ENCODE measurements around the gene UTRN. TPM values are rescaled to one million over a fixed set of nuclear protein-coding genes. Genes with fewer than 3 reads are reported as not detected.
A peak's percentile ranks its signal among the peaks of the same experiment; 100 is the strongest.

Gene UTRN
- total RNA-seq, 2 donors from 2014 or later = 174 to 219 TPM

GRCh38 chr6:144266091-144266649 is 19.0 kb upstream of the UTRN start:
- DNase-seq (ENCODE audit: low spot score) (no peak), ATAC-seq (no peak)
- H3K4me3 Mint-ChIP-seq = no peak overlapping the region
- peaks cover 2 to 4% of the 10 kb centered on the region in 2 donors for H3K4me1 Mint-ChIP-seq (ENCODE audit: low read depth in 2 of 2)
- no peak overlapping the region for H3K27ac Mint-ChIP-seq
- H3K27me3 Mint-ChIP-seq = no peaks in the 10 kb centered on the region
- H3K36me3 Mint-ChIP-seq = no peaks in the 10 kb centered on the region
- no peaks in the 10 kb centered on the region for H3K9me3 Mint-ChIP-seq

DNA sequence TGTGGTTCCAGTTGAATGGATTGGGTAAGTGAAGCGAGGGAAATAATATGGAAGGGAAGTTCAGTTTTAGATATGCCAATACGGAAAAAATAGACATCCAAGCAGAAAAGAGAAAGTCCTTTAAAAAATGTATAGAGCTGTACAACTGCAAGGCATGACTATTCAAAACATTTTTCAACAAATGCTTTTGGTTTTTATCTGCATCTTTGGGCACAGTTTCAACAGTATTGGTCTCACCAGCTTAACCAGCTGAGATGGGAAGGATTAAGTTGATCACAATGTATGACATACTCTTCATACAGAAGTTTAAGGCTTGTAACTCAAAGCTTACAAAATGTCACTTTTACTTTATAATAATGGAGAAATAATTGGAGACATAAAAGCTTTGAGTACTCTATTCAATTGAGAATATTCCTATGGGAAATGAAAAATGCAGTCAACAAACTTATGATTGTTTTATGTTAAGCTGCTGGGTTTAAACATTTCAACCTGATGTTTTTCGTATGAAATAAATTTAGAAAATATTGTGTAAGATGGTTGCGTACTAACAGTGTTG is 16.3 kb upstream of the UTRN start:
- DNase-seq (ENCODE audit: low spot score) (no peak), ATAC-seq (no peak)
- Mint-ChIP-seq H3K27ac (no peak overlapping the region), H3K4me3 (no peak overlapping the region), H3K4me1 (ENCODE audit: low read depth in 2 of 2) (no peaks in the 10 kb centered on the region), H3K36me3 (no peaks in the 10 kb centered on the region), H3K9me3 (no peaks in the 10 kb centered on the region), H3K27me3 (no peaks in the 10 kb centered on the region)

- ATAC-seq (no peak), DNase-seq (ENCODE audit: low spot score) (no peak)
- Mint-ChIP-seq H3K27me3 (no peaks in the 10 kb centered on the region), H3K4me3 (no peak overlapping the region), H3K9me3 (no peaks in the 10 kb centered on the region), H3K36me3 (no peaks in the 10 kb centered on the region), H3K4me1 (ENCODE audit: low read depth in 2 of 2) (no peaks in the 10 kb centered on the region), H3K27ac (no peak overlapping the region)
Measured at GRCh38 chr6:144277174-144277573, 8.0 kb upstream of the UTRN start.

DNA sequence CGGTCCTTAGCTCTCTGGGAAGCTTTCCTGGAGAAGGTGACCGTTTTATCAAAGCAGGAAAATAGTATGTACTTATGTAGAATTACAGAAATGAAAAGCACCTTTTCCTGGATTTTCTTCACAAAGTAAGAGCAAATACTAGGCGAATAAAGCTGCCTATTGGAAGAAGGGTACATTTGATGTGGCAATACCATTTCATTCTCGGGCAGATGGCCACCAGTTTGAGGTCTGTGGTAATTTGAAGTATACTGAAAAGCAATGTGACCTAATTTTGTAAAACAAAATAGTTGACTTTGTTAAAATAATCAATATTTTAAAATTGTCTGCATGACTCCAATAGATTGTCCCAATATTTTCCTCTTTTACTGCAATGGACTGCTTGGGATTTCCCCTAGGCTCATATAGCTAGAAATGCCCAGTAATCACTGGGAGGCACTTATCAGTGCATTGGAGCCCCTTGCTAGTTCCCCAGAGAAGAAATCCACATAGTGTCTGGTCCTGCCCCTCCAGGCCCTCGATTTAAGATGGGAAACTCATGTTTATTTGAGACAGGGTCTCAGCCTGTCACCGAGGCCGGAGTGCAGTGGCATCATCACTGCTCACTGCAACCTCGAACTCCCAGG is 7.4 kb upstream of the UTRN start:
- Mint-ChIP-seq H3K27ac (no peak overlapping the region), H3K4me1 (ENCODE audit: low read depth in 2 of 2) (no peaks in the 10 kb centered on the region), H3K9me3 (no peaks in the 10 kb centered on the region), H3K27me3 (no peaks in the 10 kb centered on the region), H3K36me3 (no peaks in the 10 kb centered on the region), H3K4me3 (no peak overlapping the region)
- ATAC-seq = no peak
- no peak for DNase-seq (ENCODE audit: low spot score)

DNA sequence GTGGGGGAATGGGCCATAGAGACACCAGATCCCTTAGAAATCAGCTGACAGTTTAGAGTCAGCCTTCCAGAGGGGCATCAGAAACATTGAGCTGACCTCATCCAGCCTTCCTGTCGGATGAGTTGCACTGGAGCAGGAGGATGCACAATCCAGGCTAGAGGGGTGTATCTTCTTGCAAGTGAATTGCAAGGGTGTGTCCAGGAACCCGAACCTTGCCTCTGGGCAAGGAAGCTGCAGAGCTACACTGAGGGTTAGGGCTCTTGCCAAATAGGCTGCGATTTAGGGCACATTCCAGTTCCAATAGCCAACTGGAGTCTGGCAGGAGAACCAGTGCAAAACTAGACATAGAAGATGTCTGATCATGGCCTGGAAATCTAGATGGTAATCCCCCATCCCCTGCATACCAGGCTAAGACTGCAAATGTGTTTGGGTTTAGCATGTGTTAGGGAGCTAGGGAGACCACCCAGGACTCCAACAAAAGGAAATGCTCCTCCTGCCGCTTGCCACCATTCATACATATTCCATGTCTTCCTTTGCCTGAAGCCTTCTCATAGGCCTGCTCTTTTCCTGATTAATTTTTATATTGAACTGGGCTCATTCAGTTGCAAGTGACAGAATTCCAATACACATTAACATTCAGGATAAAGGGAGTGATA is 6.3 kb upstream of the UTRN start:
- Mint-ChIP-seq H3K27ac (no peak overlapping the region), H3K36me3 (no peaks in the 10 kb centered on the region), H3K4me1 (ENCODE audit: low read depth in 2 of 2) (peaks cover 3% of the 10 kb centered on the region in 2 donors), H3K9me3 (no peaks in the 10 kb centered on the region), H3K4me3 (no peak overlapping the region), H3K27me3 (no peaks in the 10 kb centered on the region)
- ATAC-seq (no peak), DNase-seq (ENCODE audit: low spot score) (no peak)

DNA sequence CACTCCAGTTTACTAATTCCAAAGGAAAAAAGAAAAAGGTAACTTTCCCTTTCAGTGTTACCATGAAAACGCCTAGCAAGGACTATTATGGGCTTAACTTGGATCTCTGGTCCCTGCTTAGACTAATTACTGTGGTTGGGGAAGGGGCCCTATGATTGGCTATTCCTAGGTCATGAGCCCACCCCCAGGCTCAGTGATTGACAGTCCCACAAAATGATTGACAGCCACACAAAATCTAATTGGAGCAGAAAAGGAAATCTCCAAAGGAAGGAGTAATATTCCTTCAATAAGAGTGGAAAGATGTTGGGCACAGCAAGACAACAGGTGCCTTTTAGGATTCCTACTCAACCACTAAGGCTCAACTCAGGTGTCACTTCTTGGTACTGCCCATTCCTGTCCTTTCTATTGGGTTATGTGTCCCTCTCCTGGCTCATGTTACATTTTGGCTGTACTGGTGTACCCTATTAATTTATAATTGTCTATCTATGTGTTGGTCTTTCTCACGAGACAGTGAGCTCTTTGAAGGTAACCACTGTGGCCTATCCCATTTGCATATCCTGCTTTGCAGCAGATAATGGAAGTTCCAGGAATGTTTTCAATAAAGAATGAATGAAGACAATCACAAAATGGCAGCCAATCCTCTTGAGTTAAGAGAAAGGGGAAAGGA is 5.5 kb upstream of the UTRN start:
- H3K36me3 Mint-ChIP-seq = no peaks in the 10 kb centered on the region
- ATAC-seq (no peak), DNase-seq (ENCODE audit: low spot score) (no peak)
- no peak overlapping the region for H3K27ac Mint-ChIP-seq
- no peaks in the 10 kb centered on the region for H3K27me3 Mint-ChIP-seq
- H3K4me3 Mint-ChIP-seq = no peak overlapping the region
- H3K4me1 Mint-ChIP-seq (ENCODE audit: low read depth in 2 of 2) = peaks cover 11% of the 10 kb centered on the region in 2 donors
- no peaks in the 10 kb centered on the region for H3K9me3 Mint-ChIP-seq

GRCh38 chr6:144283646-144284477 is 1.3 kb upstream of the UTRN start:
- H3K36me3 Mint-ChIP-seq = no peaks in the 10 kb centered on the region
- H3K27me3 Mint-ChIP-seq = no peaks in the 10 kb centered on the region
- H3K9me3 Mint-ChIP-seq = no peaks in the 10 kb centered on the region
- DNase-seq (ENCODE audit: low spot score) (no peak), ATAC-seq (no peak)
- H3K4me3 Mint-ChIP-seq = peak overlapping the region; percentile 94
- peaks cover 21% of the 10 kb centered on the region in 2 donors for H3K4me1 Mint-ChIP-seq (ENCODE audit: low read depth in 2 of 2)
- H3K27ac Mint-ChIP-seq = peak overlapping the region; percentile 93 to 97

DNA sequence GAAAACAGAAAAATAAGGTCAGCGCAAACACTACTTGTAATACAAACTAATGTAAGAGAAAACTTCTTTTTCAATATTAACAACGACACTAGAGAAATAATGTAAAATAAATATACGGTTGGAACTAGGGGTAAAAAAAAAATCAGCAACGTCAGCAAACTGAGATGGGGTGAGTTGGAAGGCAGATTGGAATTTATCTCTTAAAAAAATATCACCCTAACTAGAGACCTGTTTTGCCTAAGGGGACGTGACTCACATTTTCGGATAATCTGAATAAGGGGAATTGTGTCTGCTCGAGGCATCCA is 705 bp upstream of the UTRN start:
- Mint-ChIP-seq H3K27ac (peak overlapping the region; percentile 93 to 97), H3K27me3 (no peaks in the 10 kb centered on the region), H3K4me1 (ENCODE audit: low read depth in 2 of 2) (peaks cover 25 to 26% of the 10 kb centered on the region in 2 donors), H3K9me3 (no peaks in the 10 kb centered on the region), H3K4me3 (peak overlapping the region; percentile 94), H3K36me3 (no peaks in the 10 kb centered on the region)
- ATAC-seq (no peak), DNase-seq (ENCODE audit: low spot score) (no peak)

DNA sequence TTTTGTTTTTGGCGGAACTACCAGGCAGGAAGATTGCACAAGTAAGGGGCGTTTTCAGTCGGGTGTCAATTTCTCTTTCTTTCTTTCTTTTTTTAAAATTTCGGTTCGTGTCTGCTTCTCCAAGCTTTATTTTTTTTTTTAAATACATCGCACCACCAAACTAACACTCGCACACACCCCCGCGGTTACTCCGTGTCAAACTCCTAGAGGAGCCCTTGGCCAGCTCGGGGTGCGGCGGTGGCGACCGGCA is 338 bp downstream of the UTRN start:
- Mint-ChIP-seq H3K36me3 (no peaks in the 10 kb centered on the region), H3K4me3 (peak overlapping the region; percentile 94), H3K4me1 (ENCODE audit: low read depth in 2 of 2) (peaks cover 28 to 32% of the 10 kb centered on the region in 2 donors), H3K9me3 (no peaks in the 10 kb centered on the region), H3K27me3 (no peaks in the 10 kb centered on the region), H3K27ac (peak overlapping the region; percentile 93 to 97)
- ATAC-seq (peak; percentile 57 to 66), DNase-seq (ENCODE audit: low spot score) (peak; percentile 72)

GRCh38 chr6:144285798-144286502 is 815 bp downstream of the UTRN start:
- peaks cover under 1% of the 10 kb centered on the region for H3K36me3 Mint-ChIP-seq
- no peaks in the 10 kb centered on the region for H3K9me3 Mint-ChIP-seq
- peak overlapping the region; percentile 93 to 97 for H3K27ac Mint-ChIP-seq
- H3K4me3 Mint-ChIP-seq = peak overlapping the region; percentile 94
- no peaks in the 10 kb centered on the region for H3K27me3 Mint-ChIP-seq
- peak; percentile 85 for DNase-seq (ENCODE audit: low spot score)
- H3K4me1 Mint-ChIP-seq (ENCODE audit: low read depth in 2 of 2) = peaks cover 28 to 33% of the 10 kb centered on the region in 2 donors
- peak; percentile 81 to 82 for ATAC-seq

DNA sequence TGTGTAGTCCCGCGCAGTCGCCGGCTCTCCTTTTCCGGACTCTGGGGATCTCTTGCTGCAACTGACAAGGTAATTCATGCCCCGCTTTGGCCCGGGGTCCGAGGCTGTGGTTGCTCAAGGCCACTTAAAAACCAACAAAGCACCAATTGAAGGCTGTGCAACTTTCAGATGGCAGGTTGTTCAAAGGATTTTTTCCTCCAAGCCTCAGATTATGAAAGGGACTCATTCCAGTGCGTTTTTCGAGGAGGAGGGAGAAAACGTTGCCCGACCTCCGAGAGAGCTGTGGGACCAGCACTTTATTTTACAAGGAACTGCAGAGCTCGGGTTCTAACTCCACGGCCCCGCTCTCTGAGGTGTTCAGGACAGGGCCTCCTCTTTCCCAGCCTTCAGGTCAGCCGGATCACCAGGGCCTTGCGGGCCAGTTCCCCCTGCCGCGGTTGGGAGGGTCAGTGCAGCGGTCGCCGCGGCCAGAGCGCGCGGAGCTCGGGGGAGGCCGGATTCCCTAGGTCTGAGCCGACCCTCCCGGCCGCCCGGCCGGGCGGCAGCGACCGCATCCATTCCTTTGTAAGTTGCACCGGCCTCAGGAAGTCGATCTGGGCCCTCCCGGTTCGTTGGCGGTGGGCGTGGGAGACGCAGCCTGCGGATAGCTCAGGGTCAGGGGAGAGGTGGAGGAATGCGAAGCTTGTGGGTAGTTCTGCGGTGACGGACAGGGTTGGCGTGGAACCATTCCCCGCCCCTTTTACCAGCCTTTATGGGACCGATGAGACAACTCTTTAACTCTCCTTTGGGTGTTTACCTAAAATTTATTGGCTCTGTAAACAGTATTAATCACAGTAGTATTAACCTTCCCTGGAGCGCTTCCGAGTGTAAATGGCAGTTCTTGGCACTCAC is 1.6 kb downstream of the UTRN start:
- peak overlapping the region; percentile 94 for H3K4me3 Mint-ChIP-seq
- ATAC-seq (no peak), DNase-seq (ENCODE audit: low spot score) (no peak)
- H3K4me1 Mint-ChIP-seq (ENCODE audit: low read depth in 2 of 2) = peaks cover 32 to 38% of the 10 kb centered on the region in 2 donors
- peak overlapping the region; percentile 93 to 97 for H3K27ac Mint-ChIP-seq
- H3K27me3 Mint-ChIP-seq = no peaks in the 10 kb centered on the region
- H3K9me3 Mint-ChIP-seq = no peaks in the 10 kb centered on the region
- peaks cover 5% of the 10 kb centered on the region for H3K36me3 Mint-ChIP-seq

- Mint-ChIP-seq H3K4me3 (no peak overlapping the region), H3K27me3 (no peaks in the 10 kb centered on the region), H3K9me3 (no peaks in the 10 kb centered on the region), H3K27ac (no peak overlapping the region), H3K4me1 (ENCODE audit: low read depth in 2 of 2) (peaks cover 28 to 33% of the 10 kb centered on the region in 2 donors), H3K36me3 (peaks cover 5% of the 10 kb centered on the region)
- ATAC-seq (no peak), DNase-seq (ENCODE audit: low spot score) (no peak)
Measured at GRCh38 chr6:144289006-144289405, 3.9 kb downstream of the UTRN start.

Data from natural killer cell treated with Interleukin-12 subunit alpha and Interleukin-12 subunit beta and Interleukin-15 and Interleukin-18, amount 100 ng/mL, for 72 hours (primary cell).